WERI-Rb-1 (cell line): ENCODE measurements around the gene PKDCC.

Experiments used
- DNase-seq: peaks from one replicate; pipeline ENCODE4 v3.0.0-alpha.2; 2020
- H3K27ac ChIP-seq: fragments of 250-450 bp; sonication (Bioruptor Pico); 2 replicates; pipeline ENCODE4 v1.5.1; 2020; ENCODE audit warnings: mild to moderate bottlenecking, moderate library complexity
- H3K27me3 ChIP-seq: fragments of 250-450 bp; sonication (Bioruptor Pico); 2 replicates; pipeline ENCODE4 v1.5.1; 2021; ENCODE audit warnings: mild to moderate bottlenecking, low read depth, moderate library complexity; ENCODE audit not compliant: insufficient read depth, severe bottlenecking
- H3K36me3 ChIP-seq: fragments of 250-450 bp; sonication (Bioruptor Pico); 2 replicates; pipeline ENCODE4 v1.5.1; 2020; ENCODE audit warnings: mild to moderate bottlenecking, moderate library complexity
- H3K4me3 ChIP-seq: 2 replicates; pipeline ENCODE4 v1.5.1; 2011; ENCODE audit warnings: low read depth, mild to moderate bottlenecking, control low read depth, low read length
- H3K9me3 ChIP-seq: fragments of 250-450 bp; sonication (Bioruptor Pico); 2 replicates; pipeline ENCODE4 v1.5.1; 2021; ENCODE audit warnings: mild to moderate bottlenecking, moderate library complexity; ENCODE audit not compliant: severe bottlenecking
- CTCF ChIP-seq: IDR thresholded peaks from 2 replicates; pipeline ENCODE4 v1.5.1; 2011; ENCODE audit warnings: low read depth, mild to moderate bottlenecking, control low read depth, inconsistent platforms, low read length

The PKDCC gene

GRCh38 chr2:42029171-42029570, 18.6 kb upstream of the PKDCC start:
- Histone ChIP-seq H3K27ac (no peak overlapping the region), H3K9me3 (no peaks in the 10 kb centered on the region), H3K27me3 (no peaks in the 10 kb centered on the region), H3K36me3 (no peaks in the 10 kb centered on the region), H3K4me3 (no peak overlapping the region)
- DNase-seq, result no peak
- TF ChIP-seq CTCF, result no peak

GRCh38 chr2:42029639-42030199, 18.1 kb upstream of the PKDCC start:
- no peak for TF ChIP-seq CTCF
- DNase-seq, result no peak
- no peaks in the 10 kb centered on the region for H3K27me3 ChIP-seq
- no peak overlapping the region for H3K27ac ChIP-seq
- H3K9me3 ChIP-seq, result no peaks in the 10 kb centered on the region
- H3K4me3 ChIP-seq, result no peak overlapping the region
- no peaks in the 10 kb centered on the region for H3K36me3 ChIP-seq

- H3K27ac ChIP-seq, result no peak overlapping the region
Observed at GRCh38 chr2:42030200-42030759, 17.5 kb upstream of the PKDCC start.

GRCh38 chr2:42030829-42031228, 17.0 kb upstream of the PKDCC start:
- no peaks in the 10 kb centered on the region for H3K27me3 ChIP-seq
- H3K36me3 ChIP-seq, result no peaks in the 10 kb centered on the region
- no peaks in the 10 kb centered on the region for H3K9me3 ChIP-seq
- no peak overlapping the region for H3K27ac ChIP-seq
- TF ChIP-seq CTCF, result no peak
- no peak for DNase-seq
- H3K4me3 ChIP-seq, result no peak overlapping the region

More at GRCh38 chr2:42030200-42030759, 17.5 kb upstream of the PKDCC start:
- TF ChIP-seq CTCF, result no peak
- Histone ChIP-seq H3K27me3 (no peaks in the 10 kb centered on the region), H3K36me3 (no peaks in the 10 kb centered on the region), H3K9me3 (no peaks in the 10 kb centered on the region), H3K4me3 (no peak overlapping the region)
- peak; percentile 3 for DNase-seq

- Histone ChIP-seq H3K4me3 (no peak overlapping the region), H3K9me3 (no peaks in the 10 kb centered on the region), H3K36me3 (no peaks in the 10 kb centered on the region)
Observed at GRCh38 chr2:42031281-42032223, 16.3 kb upstream of the PKDCC start.

More at GRCh38 chr2:42031281-42032223, 16.3 kb upstream of the PKDCC start:
- H3K27ac ChIP-seq, result no peak overlapping the region
- no peak for TF ChIP-seq CTCF
- no peaks in the 10 kb centered on the region for H3K27me3 ChIP-seq
- DNase-seq, result peak; percentile 3
